ENCODE measurements around the gene GRM7. TPM values are rescaled to one million over a fixed set of nuclear protein-coding genes. Genes with fewer than 3 reads are reported as not detected.

Gene GRM7
- total and polyA plus RNA-seq, 2 experiments from 2014 or later, result 1.7 to 2.7 TPM

- 60% methylated on average over 3 of the region's 3 CpGs for WGBS (ENCODE audit: low lambda C conversion rate, missing lambda C conversion rate)
- no peak overlapping the region for H3K4me3 ChIP-seq
- no peak overlapping the region for H3K27ac ChIP-seq
- H3K4me1 ChIP-seq (ENCODE audit: insufficient read depth), result no peaks in the 10 kb centered on the region
- H3K79me2 ChIP-seq, result no peaks in the 10 kb centered on the region
- no peak for DNase-seq (ENCODE audit: low spot score)
- H3K9me3 ChIP-seq (ENCODE audit: low read depth), result no peaks in the 10 kb centered on the region
- TF ChIP-seq EZH2 (IDR thresholded peaks at IDR 0.05; ENCODE audit: borderline replicate concordance) (no peak), EZH2phosphoT487 (IDR thresholded peaks at IDR 0.05; ENCODE audit: low read depth, severe bottlenecking, unreplicated experiment) (no peak), CTCF (IDR thresholded peaks at IDR 0.05; ENCODE audit: poor library complexity) (no peak)
- H4K20me1 ChIP-seq (ENCODE audit: insufficient read depth, poor library complexity, severe bottlenecking), result no peaks in the 10 kb centered on the region
- no peaks in the 10 kb centered on the region for H3K27me3 ChIP-seq
- H3K4me2 ChIP-seq, result no peak overlapping the region
- H3K9me2 ChIP-seq (replicated peaks; ENCODE audit: insufficient read depth), result no peaks in the 10 kb centered on the region
- no peaks in the 10 kb centered on the region for H3K36me3 ChIP-seq (replicated peaks; ENCODE audit: insufficient read depth, low read depth)
- no peak overlapping the region for H2AFZ ChIP-seq
Observed at GRCh38 chr3:7585052-7585451, 724.1 kb downstream of the GRM7 start.

DNA sequence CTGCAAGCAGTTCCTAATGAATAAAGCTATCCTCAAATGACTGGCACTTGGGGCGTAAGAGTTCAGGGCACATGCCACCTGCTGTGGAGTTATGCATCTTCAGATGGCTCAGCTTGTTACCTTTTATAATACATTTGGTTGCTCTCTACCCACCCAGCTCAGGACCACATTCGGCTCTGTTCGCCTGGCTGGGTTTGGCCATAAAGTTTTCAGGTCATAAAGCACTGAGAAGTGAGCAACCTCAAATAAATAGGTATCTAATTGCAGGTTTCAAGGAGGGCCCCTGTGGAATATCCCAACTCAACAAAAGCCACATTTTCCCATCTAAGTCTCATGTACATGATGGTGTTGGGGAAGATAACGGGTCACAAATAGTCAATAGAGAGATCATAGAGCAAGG is 727.3 kb downstream of the GRM7 start:
- TF ChIP-seq EZH2phosphoT487 (IDR thresholded peaks at IDR 0.05; ENCODE audit: low read depth, severe bottlenecking, unreplicated experiment) (no peak), EZH2 (IDR thresholded peaks at IDR 0.05; ENCODE audit: borderline replicate concordance) (no peak), CTCF (IDR thresholded peaks at IDR 0.05; ENCODE audit: poor library complexity) (no peak)
- 95% methylated on average over 4 of the region's 4 CpGs for WGBS (ENCODE audit: low lambda C conversion rate, missing lambda C conversion rate)
- Histone ChIP-seq H3K27me3 (no peaks in the 10 kb centered on the region), H3K9me3 (ENCODE audit: low read depth) (no peaks in the 10 kb centered on the region), H3K9me2 (replicated peaks; ENCODE audit: insufficient read depth) (no peaks in the 10 kb centered on the region), H2AFZ (no peak overlapping the region), H3K36me3 (replicated peaks; ENCODE audit: insufficient read depth, low read depth) (no peaks in the 10 kb centered on the region), H3K79me2 (no peaks in the 10 kb centered on the region), H3K4me1 (ENCODE audit: insufficient read depth) (no peaks in the 10 kb centered on the region), H3K4me2 (no peak overlapping the region), H3K4me3 (no peak overlapping the region), H3K27ac (no peak overlapping the region), H4K20me1 (ENCODE audit: insufficient read depth, poor library complexity, severe bottlenecking) (no peaks in the 10 kb centered on the region)
- no peak for DNase-seq (ENCODE audit: low spot score)

DNA sequence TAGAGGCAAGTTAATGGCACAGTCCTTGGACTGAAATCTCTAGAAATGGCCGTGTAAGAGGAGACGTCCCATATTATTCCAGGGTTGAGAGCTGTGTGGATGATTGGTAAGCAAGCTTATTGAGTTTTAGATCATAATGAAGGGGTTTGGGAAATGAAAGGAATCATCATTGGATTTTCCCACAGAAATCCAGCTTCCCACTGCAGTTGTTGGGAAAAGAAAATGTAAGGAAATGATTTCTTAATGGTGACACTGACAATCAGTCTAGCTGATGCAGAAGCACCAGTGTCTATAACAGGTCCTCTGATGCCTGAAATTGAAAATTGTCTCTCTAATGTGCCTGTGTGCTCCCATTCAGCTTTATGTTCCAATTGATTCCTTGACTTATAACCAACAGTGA is 728.6 kb downstream of the GRM7 start:
- DNase-seq (ENCODE audit: low spot score), result no peak
- Histone ChIP-seq H3K27me3 (no peaks in the 10 kb centered on the region), H3K9me3 (ENCODE audit: low read depth) (no peaks in the 10 kb centered on the region), H3K79me2 (no peaks in the 10 kb centered on the region), H3K36me3 (replicated peaks; ENCODE audit: insufficient read depth, low read depth) (no peaks in the 10 kb centered on the region), H3K27ac (no peak overlapping the region), H4K20me1 (ENCODE audit: insufficient read depth, poor library complexity, severe bottlenecking) (no peaks in the 10 kb centered on the region), H3K9me2 (replicated peaks; ENCODE audit: insufficient read depth) (no peaks in the 10 kb centered on the region), H3K4me1 (ENCODE audit: insufficient read depth) (no peaks in the 10 kb centered on the region), H3K4me3 (no peak overlapping the region), H2AFZ (no peak overlapping the region), H3K4me2 (no peak overlapping the region)
- no peak for TF ChIP-seq CTCF (IDR thresholded peaks at IDR 0.05; ENCODE audit: poor library complexity)
- TF ChIP-seq EZH2 (IDR thresholded peaks at IDR 0.05; ENCODE audit: borderline replicate concordance), result no peak
- no peak for TF ChIP-seq EZH2phosphoT487 (IDR thresholded peaks at IDR 0.05; ENCODE audit: low read depth, severe bottlenecking, unreplicated experiment)
- WGBS (ENCODE audit: low lambda C conversion rate, missing lambda C conversion rate), result 89% methylated on average over 2 of the region's 2 CpGs

DNA sequence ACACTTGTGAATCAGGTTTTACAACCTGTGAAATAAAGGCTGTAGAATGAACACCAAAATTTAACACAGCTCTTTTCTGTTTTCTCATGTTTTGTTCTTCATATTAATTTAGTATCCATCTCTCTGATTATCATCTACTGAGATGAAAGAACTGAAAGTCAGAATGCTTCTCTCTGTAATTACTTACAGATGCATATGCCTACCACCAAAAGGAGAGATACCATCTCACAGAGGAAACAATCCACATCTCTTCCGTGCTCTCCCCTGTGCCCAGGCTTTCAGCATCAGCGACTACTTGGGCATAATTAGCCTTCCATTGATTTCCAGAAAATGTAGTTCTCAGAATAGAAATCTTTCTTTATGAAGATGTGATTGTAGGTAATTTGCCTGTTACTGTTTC is 741.4 kb downstream of the GRM7 start:
- no peak for DNase-seq (ENCODE audit: low spot score)
- 66% methylated on average over 2 of the region's 2 CpGs for WGBS (ENCODE audit: low lambda C conversion rate, missing lambda C conversion rate)
- Histone ChIP-seq H3K79me2 (no peaks in the 10 kb centered on the region), H3K36me3 (replicated peaks; ENCODE audit: insufficient read depth, low read depth) (no peaks in the 10 kb centered on the region), H3K4me3 (no peak overlapping the region), H3K4me2 (no peak overlapping the region), H3K4me1 (ENCODE audit: insufficient read depth) (no peaks in the 10 kb centered on the region), H2AFZ (no peak overlapping the region), H3K9me2 (replicated peaks; ENCODE audit: insufficient read depth) (no peaks in the 10 kb centered on the region), H3K9me3 (ENCODE audit: low read depth) (no peaks in the 10 kb centered on the region), H3K27ac (no peak overlapping the region), H3K27me3 (peaks cover 3% of the 10 kb centered on the region), H4K20me1 (ENCODE audit: insufficient read depth, poor library complexity, severe bottlenecking) (no peaks in the 10 kb centered on the region)
- TF ChIP-seq EZH2phosphoT487 (IDR thresholded peaks at IDR 0.05; ENCODE audit: low read depth, severe bottlenecking, unreplicated experiment) (no peak), CTCF (IDR thresholded peaks at IDR 0.05; ENCODE audit: poor library complexity) (no peak), EZH2 (IDR thresholded peaks at IDR 0.05; ENCODE audit: borderline replicate concordance) (no peak)
